Measurements from ENCODE around the gene GBGT1. TPM values are rescaled to one million over a fixed set of nuclear protein-coding genes. Genes with fewer than 3 reads are reported as not detected.

GBGT1 gene
- total and polyA plus RNA-seq, 2 donors (not counting 3 experiments of a cell fraction or from before 2014, with no cell fraction given): 35.6 to 56.3 TPM

- dilution Hi-C loops (cut with MboI; ENCODE audit: extremely low pct_ligation_motif_present, low sequenced_read_pairs): no loop called here
- intact Hi-C loops (cut with micrococcal nuclease): no loop called here
- Histone ChIP-seq H3K27ac (ENCODE audit: insufficient read depth, low read depth, low read length) (no peak overlapping the region), H3K4me1 (ENCODE audit: control insufficient read depth, extremely low read depth, insufficient read depth, low read length) (peaks cover 3% of the 10 kb centered on the region), H3K4me2 (ENCODE audit: insufficient read depth, low read length) (no peak overlapping the region), H3K9me3 (replicated peaks; ENCODE audit: control insufficient read depth, insufficient read depth, low read length) (no peaks in the 10 kb centered on the region), H3K9me1 (replicated peaks; ENCODE audit: control insufficient read depth, extremely low read depth, insufficient read depth, low read length) (no peaks in the 10 kb centered on the region), H4K20me1 (replicated peaks; ENCODE audit: control insufficient read depth, extremely low read depth, insufficient read depth, low read length) (no peaks in the 10 kb centered on the region), H3K4me3 (replicated peaks in 1 of 3; ENCODE audit: insufficient read depth in 1 of 3, low read depth in 1 of 3, low read length in 3 of 3) (no peak overlapping the region), H3K9ac (replicated peaks; ENCODE audit: extremely low read depth, insufficient read depth, low read length) (no peak overlapping the region), H3K27me3 (ENCODE audit: control insufficient read depth in 2 of 2, insufficient read depth in 2 of 2, low read length in 2 of 2) (no peaks in the 10 kb centered on the region), H3K79me2 (ENCODE audit: control insufficient read depth, insufficient read depth, low read length) (no peaks in the 10 kb centered on the region), H3K36me3 (ENCODE audit: control insufficient read depth in 2 of 2, extremely low read depth in 1 of 2, insufficient read depth in 2 of 2, low read length in 2 of 2) (peaks cover 5 to 11% of the 10 kb centered on the region in 2 experiments), H2AFZ (ENCODE audit: low read depth, low read length) (no peak overlapping the region)
- TF ChIP-seq POLR2AphosphoS5 (IDR thresholded peaks at IDR 0.05; ENCODE audit: insufficient read depth, low read depth, low read length) (no peak), JUN (IDR thresholded peaks at IDR 0.05; ENCODE audit: borderline replicate concordance, insufficient read depth, insufficient read length, low read depth) (no peak), GATA2 (IDR thresholded peaks at IDR 0.05; ENCODE audit: insufficient read depth, insufficient read length, low read depth, low read length) (no peak), CTCF (IDR thresholded peaks at IDR 0.05; ENCODE audit: extremely low read depth in 1 of 2, insufficient read depth in 1 of 2, low read depth in 1 of 2, low read length in 2 of 2) (no peak), EZH2 (IDR thresholded peaks at IDR 0.05; ENCODE audit: borderline replicate concordance, low read depth, low read length, severe bottlenecking) (no peak), FOS (IDR thresholded peaks at IDR 0.05; ENCODE audit: borderline replicate concordance, insufficient read depth, low read length) (no peak), MYC (IDR thresholded peaks at IDR 0.05; ENCODE audit: low read depth, low read length) (no peak), POLR2A (IDR thresholded peaks at IDR 0.05; ENCODE audit: low read depth, low read length) (no peak), MAX (IDR thresholded peaks at IDR 0.05; ENCODE audit: insufficient read depth, insufficient read length) (no peak)
- FAIRE-seq: no peak
- BruUV-seq (replicated peaks): no TSS peak
- DNase-seq (ENCODE audit: low read depth, low spot score): no peak
- ChIA-PET POLR2A (no interaction called here), CTCF (interaction anchor here (0.7 to 2.1 kb wide), 5 partner anchors 12 to 118 kb away, joined by 3 to 10 read pairs (median 3); no protein-coding TSS in a partner anchor)
Observed at GRCh38 chr9:133158695-133159094, 5.0 kb downstream of the GBGT1 start.

All from endothelial cell of umbilical vein (primary cell).